GM18519 (cell line): Measurements from ENCODE around the gene SNUPN.

Experiments used
- ATAC-seq: cut with Tn5 transposase; IDR thresholded peaks from one replicate; pipeline ENCODE4 v1.9.1; 2021; ENCODE audit warnings: mild to moderate bottlenecking, moderate library complexity; ENCODE audit not compliant: unreplicated experiment, low FRiP score

Gene SNUPN

GRCh38 chr15:75625542-75626347, at the start of gene SNUPN:
TSS of gene SNUPN (minus strand) at chr15:75625725. CDS start at chr15:75621051, 4,674 bp downstream.
- ATAC-seq: peak; percentile 49

- no peak for ATAC-seq
Observed at GRCh38 chr15:75674366-75674765, 48.8 kb upstream of the SNUPN start.

GRCh38 chr15:75673426-75674235, 48.1 kb upstream of the SNUPN start:
- no peak for ATAC-seq

GRCh38 chr15:75672646-75673425, 47.3 kb upstream of the SNUPN start:
- no peak for ATAC-seq

- ATAC-seq: no peak
Observed at GRCh38 chr15:75671730-75672602, 46.4 kb upstream of the SNUPN start.

GRCh38 chr15:75669879-75670212, 44.3 kb upstream of the SNUPN start:
- ATAC-seq: no peak

GRCh38 chr15:75669191-75669878, 43.8 kb upstream of the SNUPN start:
- no peak for ATAC-seq

GRCh38 chr15:75666823-75667501, 41.4 kb upstream of the SNUPN start:
- no peak for ATAC-seq

GRCh38 chr15:75663931-75664421, 38.5 kb upstream of the SNUPN start:
- ATAC-seq: no peak

GRCh38 chr15:75662823-75663519, 37.4 kb upstream of the SNUPN start:
- no peak for ATAC-seq

GRCh38 chr15:75661756-75662140, 36.2 kb upstream of the SNUPN start:
- ATAC-seq: no peak

GRCh38 chr15:75661100-75661755, 35.7 kb upstream of the SNUPN start:
- ATAC-seq: no peak

GRCh38 chr15:75659928-75660645, 34.6 kb upstream of the SNUPN start:
- no peak for ATAC-seq

- ATAC-seq: no peak
Observed at GRCh38 chr15:75659141-75659771, 33.7 kb upstream of the SNUPN start.

- no peak for ATAC-seq
Observed at GRCh38 chr15:75656813-75657212, 31.3 kb upstream of the SNUPN start.

GRCh38 chr15:75656331-75656730, 30.8 kb upstream of the SNUPN start:
- no peak for ATAC-seq

- ATAC-seq: no peak
Observed at GRCh38 chr15:75655931-75656330, 30.4 kb upstream of the SNUPN start.
